A549 (cell line): Measurements from ENCODE around the gene PPP1R14B. TPM values are rescaled to one million over a fixed set of nuclear protein-coding genes. Genes with fewer than 3 reads are reported as not detected.

Source experiments
- ATAC-seq, 2 experiments: fragments of 200-7000 bp in 1 of 2; fragments of >200 bp in 1 of 2; cut with Nextera tagmentation in 1 of 2; cut with Tn5 transposase in 1 of 2; 3 replicates each; pipeline versions ENCODE4 v1.8.0 to v1.9.1; 2018 to 2020; ENCODE audit warnings: mild to moderate bottlenecking in 1 of 2, moderate library complexity in 1 of 2
- CTCF ChIA-PET: fragments of 300-600 bp; sonication (Branson Sonifier 250); formaldehyde crosslinking; extraction: SDS; loops from one replicate; lab custom pipeline; 2021; ENCODE audit warnings: antibody characterized with exemption, inconsistent platforms; lab: Yijun Ruan, JAX
- POLR2A ChIA-PET: fragments of 350-600 bp; formaldehyde crosslinking; extraction: SDS; loops from one replicate; lab custom pipeline; 2021; ENCODE audit warnings: antibody characterized with exemption, inconsistent platforms; lab: Yijun Ruan, JAX
- DNase-seq, 2 experiments: peaks; one replicate each; pipeline versions ENCODE4 v3.0.0 to v3.0.0-alpha.2; 2011 to 2016; ENCODE audit warnings: low read depth in 1 of 2, low spot score in 1 of 2
- FAIRE-seq: peaks from 2 replicates; lab custom pipeline; 2011; peaks lifted over from hg19 to GRCh38; lab: Jason Lieb, UNC
- H3K27ac ChIP-seq, 2 experiments: fragments of >200 bp; sonication (Bioruptor Twin); formaldehyde crosslinking; 3 replicates each; pipeline ENCODE4 v1.5.1; 2016 to 2017
- H3K4me1 ChIP-seq: fragments of >200 bp; sonication (Bioruptor Twin); formaldehyde crosslinking; 3 replicates; pipeline ENCODE4 v1.6.1; 2016
- H3K4me2 ChIP-seq: fragments of >200 bp; sonication (Bioruptor Twin); formaldehyde crosslinking; 3 replicates; pipeline ENCODE4 v1.6.1; 2016
- H3K4me3 ChIP-seq: fragments of >200 bp; sonication (Bioruptor Twin); formaldehyde crosslinking; 3 replicates; pipeline ENCODE4 v1.5.1; 2016
- H3K9me3 ChIP-seq: fragments of >200 bp; sonication (Bioruptor Twin); formaldehyde crosslinking; 3 replicates; pipeline ENCODE4 v1.6.1; 2016
- CBX2 ChIP-seq: fragments of 200-600 bp; sonication (generic); IDR thresholded peaks from 2 replicates; pipeline ENCODE4 v1.6.1; 2016; ENCODE audit warnings: low read depth, mild to moderate bottlenecking, borderline replicate concordance
- CBX8 ChIP-seq: fragments of 200-600 bp; sonication (generic); IDR thresholded peaks from 2 replicates; pipeline ENCODE4 v1.6.1; 2016
- CEBPB ChIP-seq, 2 experiments: fragments of >200 bp in 1 of 2; sonication (Bioruptor Twin) in 1 of 2; formaldehyde crosslinking in 1 of 2; IDR thresholded peaks; 2 replicates each; pipeline ENCODE4 v1.6.1; 2012 to 2016
- CHD2 ChIP-seq: fragments of 150-350 bp; IDR thresholded peaks from 2 replicates; pipeline ENCODE4 v1.6.1; 2014; ENCODE audit warnings: low read length; ENCODE audit not compliant: partially characterized antibody
- EHMT2 ChIP-seq: fragments of 200-600 bp; sonication (generic); IDR thresholded peaks from 2 replicates; pipeline ENCODE4 v1.6.1; 2016; ENCODE audit warnings: antibody characterized with exemption, low read depth, mild to moderate bottlenecking, moderate library complexity
- FOXS1 ChIP-seq: fragments of 250-450 bp; sonication (Bioruptor Pico); IDR thresholded peaks from 2 replicates; pipeline ENCODE4 v1.5.0; 2020; ENCODE audit warnings: mild to moderate bottlenecking, moderate library complexity
- HOXA7 ChIP-seq: fragments of 250-450 bp; sonication (Bioruptor Pico); IDR thresholded peaks from 2 replicates; pipeline ENCODE4 v1.5.0; 2020; ENCODE audit warnings: mild to moderate bottlenecking, moderate library complexity
- JUN ChIP-seq, 2 experiments: fragments of >200 bp; sonication (Bioruptor Twin); formaldehyde crosslinking; IDR thresholded peaks; 2 replicates in 1 of 2; 3 replicates in 1 of 2; pipeline ENCODE4 v1.6.1; 2016 to 2017
- JUNB ChIP-seq: fragments of >200 bp; sonication (Bioruptor Twin); formaldehyde crosslinking; IDR thresholded peaks from 2 replicates; pipeline ENCODE4 v1.6.1; 2016
- MAZ ChIP-seq: fragments of 150-350 bp; IDR thresholded peaks from 2 replicates; pipeline ENCODE4 v1.6.1; 2014; ENCODE audit warnings: antibody characterized with exemption, low read depth, low read length, borderline replicate concordance
- MYC ChIP-seq: IDR thresholded peaks from 2 replicates; pipeline ENCODE4 v1.6.1; 2012; ENCODE audit warnings: mild to moderate bottlenecking, inconsistent platforms, low read length, improper control_type of control experiment, borderline replicate concordance
- PHF8 ChIP-seq: fragments of 200-600 bp; sonication (generic); IDR thresholded peaks from 2 replicates; pipeline ENCODE4 v1.6.1; 2016; ENCODE audit warnings: low read depth, mild to moderate bottlenecking, antibody characterized with exemption, moderate library complexity, borderline replicate concordance
- POLR2A ChIP-seq: IDR thresholded peaks from 2 replicates; pipeline ENCODE4 v1.6.1; 2012; ENCODE audit warnings: mild to moderate bottlenecking, low read length
- POLR2AphosphoS2 ChIP-seq: conservative IDR thresholded peaks from 2 replicates; pipeline ENCODE4 v1.6.1; 2012; ENCODE audit warnings: low read length, improper control_type of control experiment, inconsistent platforms
- RARB ChIP-seq: fragments of 250-450 bp; sonication (Bioruptor Pico); IDR thresholded peaks from 2 replicates; pipeline ENCODE4 v1.8.0; 2021; ENCODE audit warnings: mild to moderate bottlenecking, moderate library complexity
- RNF2 ChIP-seq: fragments of 200-600 bp; sonication (generic); IDR thresholded peaks from 2 replicates; pipeline ENCODE4 v1.6.1; 2016; ENCODE audit warnings: low read depth, mild to moderate bottlenecking, antibody characterized with exemption, moderate library complexity, borderline replicate concordance
- SMC3 ChIP-seq: fragments of >200 bp; sonication (Bioruptor Twin); formaldehyde crosslinking; IDR thresholded peaks from 3 replicates; pipeline ENCODE4 v1.6.1; 2018; ENCODE audit warnings: inconsistent platforms
- SREBF2 ChIP-seq: fragments of 450-650 bp; IDR thresholded peaks from 2 replicates; pipeline ENCODE4 v1.6.1; 2014; ENCODE audit warnings: mild to moderate bottlenecking, moderate library complexity
- TFCP2L1 ChIP-seq: fragments of 250-450 bp; sonication (Bioruptor Pico); IDR thresholded peaks from 2 replicates; pipeline ENCODE4 v1.5.0; 2021; ENCODE audit warnings: mild to moderate bottlenecking
- ZNF302 ChIP-seq: fragments of 250-450 bp; sonication (Bioruptor Pico); IDR thresholded peaks from 2 replicates; pipeline ENCODE4 v1.9.0; 2021; ENCODE audit warnings: inconsistent platforms, mild to moderate bottlenecking, moderate library complexity
- WGBS: methylation state at CpG from one replicate; pipeline ENCODE4 v1.1.6; 2017; ENCODE audit errors: missing lambda C conversion rate; 5-methylcytosine and 5-hydroxymethylcytosine counted together
- polyA minus RNA-seq: library from RNA; depleted of rRNA, polyadenylated mRNA; stranded (reverse); fragments of >200 nt; gene quantifications from 2 replicates; pipeline ENCODE4 v1.2.3, GENCODE V29; 2011; rRNA and poly(A)+ RNA removed
- polyA plus RNA-seq, 4 experiments: library from polyadenylated mRNA; depleted of rRNA in 3 of 4; stranded (reverse); fragments of >200 nt; fragmentation: RNase III in 1 of 4; extraction: RNeasy Plus Mini Kit Qiagen cat#74134 plus additional on column Dnase treatment in 1 of 4; gene quantifications; 2 replicates in 3 of 4; 3 replicates in 1 of 4; pipeline ENCODE4 v1.2.3, GENCODE V29; 2011 to 2017
- TF ChIP-seq, protein P1 (sequence below): IDR thresholded peaks from 2 replicates; pipeline ENCODE4 v1.6.1; 2012
- TF ChIP-seq, protein P2 (sequence below): IDR thresholded peaks from 2 replicates; pipeline ENCODE4 v1.6.1; 2012
- TF ChIP-seq, protein P3 (sequence below): fragments of 250-450 bp; sonication (Bioruptor Pico); IDR thresholded peaks from 2 replicates; pipeline ENCODE4 v1.5.0; 2020; ENCODE audit warnings: low read depth, mild to moderate bottlenecking, moderate library complexity
- TF ChIP-seq, protein P4 (sequence below): fragments of 200-600 bp; sonication (generic); IDR thresholded peaks from 2 replicates; pipeline ENCODE4 v1.6.1; 2016; ENCODE audit warnings: antibody characterized with exemption, mild to moderate bottlenecking, moderate library complexity

The PPP1R14B gene, protein sequence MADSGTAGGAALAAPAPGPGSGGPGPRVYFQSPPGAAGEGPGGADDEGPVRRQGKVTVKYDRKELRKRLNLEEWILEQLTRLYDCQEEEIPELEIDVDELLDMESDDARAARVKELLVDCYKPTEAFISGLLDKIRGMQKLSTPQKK
- polyA plus RNA-seq (2011; rRNA removed): 129 and 154 TPM in 2 replicates
- polyA plus RNA-seq (2012; cell fraction: cytosol; rRNA removed): 385 and 411 TPM in 2 replicates
- 243 and 262 TPM in 2 replicates for polyA plus RNA-seq (2012; cell fraction: nucleus; rRNA removed)
- polyA plus RNA-seq (2017; fragmentation: RNase III; extraction: RNeasy Plus Mini Kit Qiagen cat#74134 plus additional on column Dnase treatment): 152 to 155 TPM (median 152 TPM) in 3 replicates
- 77.8 and 94.5 TPM in 2 replicates for polyA minus RNA-seq

DNA sequence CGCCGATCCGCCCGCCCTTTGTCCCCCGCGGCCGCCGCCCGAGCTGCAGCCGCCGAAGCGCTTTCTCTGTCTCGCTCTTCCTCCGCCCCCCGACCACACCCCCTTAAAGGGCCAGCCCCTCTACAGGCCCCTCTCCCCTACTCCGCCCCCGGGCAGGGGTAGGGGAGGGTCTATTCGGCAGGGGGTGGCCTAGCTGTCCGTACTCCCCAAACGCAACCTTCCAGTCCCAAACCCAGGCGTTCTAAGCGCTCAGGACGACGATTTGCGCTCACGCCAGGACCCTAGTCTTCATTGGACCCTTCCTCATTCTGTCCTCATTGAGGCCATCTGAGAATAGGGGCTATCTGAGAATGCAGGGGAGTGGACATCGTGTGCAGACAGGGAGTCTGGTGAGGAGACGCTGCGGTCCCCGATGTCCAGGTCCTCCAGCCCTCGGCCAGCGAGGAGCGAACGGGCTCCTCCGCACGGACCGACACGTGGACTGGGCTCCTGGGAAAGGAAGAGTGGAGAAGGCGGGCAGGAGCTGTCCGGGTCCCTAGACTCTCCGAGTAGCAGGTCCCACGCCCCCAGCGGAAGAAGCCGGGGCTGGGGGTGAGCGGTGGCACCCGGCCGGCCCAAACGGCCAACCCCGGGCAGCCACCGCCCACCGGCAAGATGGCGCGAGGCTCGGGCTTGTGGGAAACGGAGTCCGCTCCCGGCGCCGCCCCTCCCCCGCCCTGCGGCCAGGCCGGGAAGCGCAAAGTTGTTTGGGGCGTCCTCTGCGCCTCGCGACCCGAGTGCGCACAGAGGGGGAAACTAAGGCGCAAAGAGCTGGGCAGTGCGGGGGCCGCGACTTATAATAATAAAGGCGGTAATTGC, at the start of gene PPP1R14B:
PPP1R14B (minus strand) TSS at position 73 of the 858 bp plus-strand sequence. CDS start 270 bp downstream, outside the sequence.
- FAIRE-seq (no peak), DNase-seq (peak; percentile 84 to 89), ATAC-seq (peak; percentile 40 to 73)
- H3K4me2 ChIP-seq: peak within 1 kb of the TSS; percentile 100
- H3K4me3 ChIP-seq: peak within 1 kb of the TSS; percentile 84
- POLR2A ChIA-PET: interaction anchor here (0.6 to 6.0 kb wide), 8 partner anchors 9 to 1395 kb away, joined by 3 to 53 read pairs (median 4); partner anchors contain the start of genes ESRRA, NUDT22, STIP1 and TRPT1
- 1% methylated on average over 26 of the region's 74 CpGs for WGBS
- CTCF ChIA-PET: interaction anchor here (1.2 to 12.2 kb wide), 7 partner anchors 9 to 108 kb away, joined by 3 to 220 read pairs (median 4); partner anchors contain the start of genes BAD, CATSPERZ and ESRRA
- H3K9me3 ChIP-seq: no peaks in the 10 kb centered on the region
- H3K27ac ChIP-seq: peak within 1 kb of the TSS; percentile 99 to 100
- peak; percentile 49 for TF ChIP-seq CHD2
- TF ChIP-seq POLR2A: peak; percentile 14; the same call in 1 of the 2 replicates
- TF ChIP-seq SMC3: no peak
- 0 out of 5 replicates have a peak, but pooled peaks of 1 of the 2 experiments have one; percentile 6 for TF ChIP-seq JUN (IDR thresholded peaks at IDR 0.05)
- TF ChIP-seq POLR2AphosphoS2: peak; percentile 75; the same call in 1 of the 2 replicates
- TF ChIP-seq, protein P1, sequence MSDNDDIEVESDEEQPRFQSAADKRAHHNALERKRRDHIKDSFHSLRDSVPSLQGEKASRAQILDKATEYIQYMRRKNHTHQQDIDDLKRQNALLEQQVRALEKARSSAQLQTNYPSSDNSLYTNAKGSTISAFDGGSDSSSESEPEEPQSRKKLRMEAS: peak; percentile 91
- TF ChIP-seq MYC: peak; percentile 51; the same call in 1 of the 2 replicates
- TF ChIP-seq, protein P2, sequence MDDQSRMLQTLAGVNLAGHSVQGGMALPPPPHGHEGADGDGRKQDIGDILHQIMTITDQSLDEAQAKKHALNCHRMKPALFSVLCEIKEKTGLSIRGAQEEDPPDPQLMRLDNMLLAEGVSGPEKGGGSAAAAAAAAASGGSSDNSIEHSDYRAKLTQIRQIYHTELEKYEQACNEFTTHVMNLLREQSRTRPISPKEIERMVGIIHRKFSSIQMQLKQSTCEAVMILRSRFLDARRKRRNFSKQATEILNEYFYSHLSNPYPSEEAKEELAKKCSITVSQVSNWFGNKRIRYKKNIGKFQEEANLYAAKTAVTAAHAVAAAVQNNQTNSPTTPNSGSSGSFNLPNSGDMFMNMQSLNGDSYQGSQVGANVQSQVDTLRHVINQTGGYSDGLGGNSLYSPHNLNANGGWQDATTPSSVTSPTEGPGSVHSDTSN: no peak
- peak; percentile 79; the same call in 1 of the 2 replicates for TF ChIP-seq MAZ
- TF ChIP-seq, all 56 proteins: peak for 7
- H3K4me1 ChIP-seq: peaks cover 45% of the 10 kb centered on the region

DNA sequence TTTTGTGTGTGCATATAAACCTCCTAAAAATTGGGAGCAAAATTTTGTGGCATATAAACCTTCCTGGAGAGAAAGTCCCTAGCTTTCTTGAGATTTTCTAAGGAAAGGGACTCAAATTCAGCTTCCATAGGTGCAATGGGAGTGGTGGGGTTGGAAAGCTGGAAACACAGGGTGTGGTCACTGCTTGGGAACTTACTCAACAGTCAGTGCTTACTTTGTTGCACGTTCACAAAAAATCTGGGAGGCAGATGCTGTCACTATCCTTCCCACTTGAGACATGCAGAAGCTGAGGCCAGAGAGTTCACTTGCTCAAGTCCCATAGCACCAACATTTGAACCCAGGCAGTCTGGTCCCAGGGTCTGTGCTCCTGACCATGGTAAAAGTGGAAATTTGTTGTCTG, 49.5 kb upstream of the PPP1R14B start:
- WGBS: 7% methylated on average over 1 of the region's 1 CpG
- ChIA-PET CTCF (interaction anchor here (0.7 to 2.5 kb wide), 6 partner anchors 18 to 59 kb away, joined by 3 to 7 read pairs (median 5); no protein-coding TSS in a partner anchor), POLR2A (no interaction called here)
- Histone ChIP-seq H3K27ac (no peak overlapping the region), H3K4me3 (no peak overlapping the region), H3K4me2 (no peak overlapping the region), H3K4me1 (peaks cover 5% of the 10 kb centered on the region; the same call in 2 of the 3 replicates), H3K9me3 (no peaks in the 10 kb centered on the region)
- no peak for ATAC-seq
- TF ChIP-seq, protein P3, sequence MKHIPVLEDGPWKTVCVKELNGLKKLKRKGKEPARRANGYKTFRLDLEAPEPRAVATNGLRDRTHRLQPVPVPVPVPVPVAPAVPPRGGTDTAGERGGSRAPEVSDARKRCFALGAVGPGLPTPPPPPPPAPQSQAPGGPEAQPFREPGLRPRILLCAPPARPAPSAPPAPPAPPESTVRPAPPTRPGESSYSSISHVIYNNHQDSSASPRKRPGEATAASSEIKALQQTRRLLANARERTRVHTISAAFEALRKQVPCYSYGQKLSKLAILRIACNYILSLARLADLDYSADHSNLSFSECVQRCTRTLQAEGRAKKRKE (CRISPR knock-in tag): no peak
- TF ChIP-seq HOXA7 (CRISPR knock-in tag) (no peak), RARB (CRISPR knock-in tag) (no peak), CBX2 (no peak), SMC3 (no peak), JUNB (no peak)
- no peak for DNase-seq
- no peak for FAIRE-seq

DNA sequence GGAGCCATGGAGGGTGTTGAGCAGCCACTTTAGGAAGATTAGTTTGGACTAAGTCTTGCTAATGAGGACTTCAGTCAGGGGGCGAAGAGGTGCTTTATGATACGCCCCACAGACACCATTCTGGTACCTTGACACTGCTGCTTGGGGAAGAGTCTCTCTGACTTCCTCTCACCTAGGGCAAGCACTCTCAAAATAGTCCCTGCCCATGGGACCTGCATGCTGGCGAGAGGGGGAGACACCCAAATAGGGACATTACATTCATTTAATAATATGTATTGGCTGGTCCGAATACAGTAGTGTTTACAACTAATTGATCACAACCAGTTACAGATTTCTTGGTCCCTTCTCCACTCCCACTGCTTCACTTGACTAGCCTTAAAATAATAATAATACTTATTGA, 49.0 kb upstream of the PPP1R14B start:
- Histone ChIP-seq H3K4me2 (no peak overlapping the region), H3K9me3 (no peaks in the 10 kb centered on the region), H3K27ac (no peak overlapping the region), H3K4me1 (peaks cover 5% of the 10 kb centered on the region; the same call in 2 of the 3 replicates), H3K4me3 (no peak overlapping the region)
- CTCF ChIA-PET: interaction anchor here (0.7 to 2.5 kb wide), 6 partner anchors 9 to 60 kb away, joined by 3 to 7 read pairs (median 5); no protein-coding TSS in a partner anchor
- FAIRE-seq (no peak), ATAC-seq (no peak), DNase-seq (no peak)
- POLR2A ChIA-PET: interaction anchor here (1.0 kb wide), 1 partner anchor 19 kb away, joined by 4 read pairs; no protein-coding TSS in a partner anchor
- WGBS: 84% methylated on average over 4 of the region's 4 CpGs
- TF ChIP-seq PHF8: no peak
- no peak for TF ChIP-seq EHMT2
- TF ChIP-seq FOXS1 (CRISPR knock-in tag): no peak
- no peak for TF ChIP-seq RNF2
- TF ChIP-seq TFCP2L1: no peak
- TF ChIP-seq SREBF2: no peak
- TF ChIP-seq CEBPB (IDR thresholded peaks at IDR 0.05): no peak
- TF ChIP-seq, protein P4, sequence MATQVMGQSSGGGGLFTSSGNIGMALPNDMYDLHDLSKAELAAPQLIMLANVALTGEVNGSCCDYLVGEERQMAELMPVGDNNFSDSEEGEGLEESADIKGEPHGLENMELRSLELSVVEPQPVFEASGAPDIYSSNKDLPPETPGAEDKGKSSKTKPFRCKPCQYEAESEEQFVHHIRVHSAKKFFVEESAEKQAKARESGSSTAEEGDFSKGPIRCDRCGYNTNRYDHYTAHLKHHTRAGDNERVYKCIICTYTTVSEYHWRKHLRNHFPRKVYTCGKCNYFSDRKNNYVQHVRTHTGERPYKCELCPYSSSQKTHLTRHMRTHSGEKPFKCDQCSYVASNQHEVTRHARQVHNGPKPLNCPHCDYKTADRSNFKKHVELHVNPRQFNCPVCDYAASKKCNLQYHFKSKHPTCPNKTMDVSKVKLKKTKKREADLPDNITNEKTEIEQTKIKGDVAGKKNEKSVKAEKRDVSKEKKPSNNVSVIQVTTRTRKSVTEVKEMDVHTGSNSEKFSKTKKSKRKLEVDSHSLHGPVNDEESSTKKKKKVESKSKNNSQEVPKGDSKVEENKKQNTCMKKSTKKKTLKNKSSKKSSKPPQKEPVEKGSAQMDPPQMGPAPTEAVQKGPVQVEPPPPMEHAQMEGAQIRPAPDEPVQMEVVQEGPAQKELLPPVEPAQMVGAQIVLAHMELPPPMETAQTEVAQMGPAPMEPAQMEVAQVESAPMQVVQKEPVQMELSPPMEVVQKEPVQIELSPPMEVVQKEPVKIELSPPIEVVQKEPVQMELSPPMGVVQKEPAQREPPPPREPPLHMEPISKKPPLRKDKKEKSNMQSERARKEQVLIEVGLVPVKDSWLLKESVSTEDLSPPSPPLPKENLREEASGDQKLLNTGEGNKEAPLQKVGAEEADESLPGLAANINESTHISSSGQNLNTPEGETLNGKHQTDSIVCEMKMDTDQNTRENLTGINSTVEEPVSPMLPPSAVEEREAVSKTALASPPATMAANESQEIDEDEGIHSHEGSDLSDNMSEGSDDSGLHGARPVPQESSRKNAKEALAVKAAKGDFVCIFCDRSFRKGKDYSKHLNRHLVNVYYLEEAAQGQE: no peak
- TF ChIP-seq, protein P2: no peak
- TF ChIP-seq CBX8: no peak
- TF ChIP-seq ZNF302 (CRISPR knock-in tag): no peak
